ENCODE measurements around the gene TUBAL3.
"Not testable (repeated sequence)": the region's sequence is repeated elsewhere in the genome, so short reads cannot be mapped to it uniquely, and the experiment has no call there.

The TUBAL3 gene

GRCh38 chr10:5424751-5425150 lies 20.1 kb upstream of the TUBAL3 start:
- no peak for DNase-seq

- no peak for DNase-seq
These were observed 19.1 kb upstream of the TUBAL3 start for GRCh38 chr10:5423771-5424170.

GRCh38 chr10:5419466-5420094 lies 15.0 kb upstream of the TUBAL3 start:
- DNase-seq: no peak

DNA sequence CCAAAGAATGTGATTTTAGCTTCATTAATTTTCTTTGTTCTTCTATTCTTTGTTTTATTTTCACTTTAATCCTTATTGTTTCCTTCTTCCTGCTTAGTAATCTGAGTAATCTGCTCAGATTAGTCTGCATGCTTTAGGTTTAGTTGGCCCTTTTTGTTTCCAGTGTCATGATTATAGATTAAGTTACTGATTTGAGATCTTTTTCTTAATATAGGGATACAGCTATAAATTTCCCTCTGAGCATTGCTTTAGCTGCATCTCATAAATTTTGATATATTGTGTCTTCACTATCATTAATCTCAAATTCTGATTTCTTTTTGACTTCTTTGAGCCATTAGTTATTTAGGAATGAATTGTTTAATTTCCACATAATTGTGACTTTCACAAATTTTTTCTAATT lies 14.0 kb upstream of the TUBAL3 start:
- DNase-seq: no peak

DNA sequence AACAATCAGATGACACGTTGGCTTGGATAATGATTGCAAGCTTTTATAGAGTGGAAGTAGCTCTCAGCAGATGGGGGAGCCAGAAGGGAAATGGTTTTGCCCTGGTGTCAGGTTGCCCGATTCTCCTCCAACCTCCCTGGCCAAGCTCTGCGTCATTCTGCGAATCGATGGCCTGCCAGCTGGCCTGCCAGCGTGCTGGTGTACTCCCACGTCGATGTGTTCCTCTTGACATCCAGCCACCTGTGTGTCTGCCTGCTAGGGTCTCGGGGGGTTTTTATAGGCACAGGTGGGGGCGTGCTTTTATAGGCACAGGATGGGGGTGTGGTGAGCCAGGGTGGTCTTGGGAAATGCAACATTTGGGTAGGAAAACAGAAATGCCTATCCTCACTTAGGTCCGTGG lies 12.4 kb upstream of the TUBAL3 start:
- DNase-seq: no peak

GRCh38 chr10:5413012-5413938 lies 8.6 kb upstream of the TUBAL3 start:
- peak in 9 of 58 donors; percentile 12 to 46 (median 33) for DNase-seq

GRCh38 chr10:5412277-5412941 lies 7.8 kb upstream of the TUBAL3 start, which contains the start of gene NET1:
Gene NET1 (plus strand): TSS chr10:5412557. CDS start chr10:5412693, 136 bp downstream.
- peak; percentile 50 to 95 (median 89) for DNase-seq

DNA sequence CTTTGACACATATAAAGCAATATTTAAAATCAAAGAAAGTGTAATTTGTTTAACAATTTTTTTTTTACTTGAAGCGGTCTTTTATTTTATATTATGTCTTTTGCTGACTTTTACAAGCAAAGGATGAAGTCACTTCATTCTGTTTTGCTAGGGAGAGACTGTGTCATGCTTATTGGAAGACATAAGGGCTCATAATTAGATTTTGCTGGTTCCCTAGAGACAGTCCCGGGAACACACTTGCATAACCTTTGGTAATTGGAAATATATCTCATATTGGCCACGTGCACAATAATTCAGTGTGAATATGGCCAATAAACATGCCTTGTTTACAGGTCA lies 7.3 kb upstream of the TUBAL3 start:
- DNase-seq: no peak

GRCh38 chr10:5410787-5411186 lies 6.2 kb upstream of the TUBAL3 start:
- not testable (repeated sequence) for DNase-seq

DNA sequence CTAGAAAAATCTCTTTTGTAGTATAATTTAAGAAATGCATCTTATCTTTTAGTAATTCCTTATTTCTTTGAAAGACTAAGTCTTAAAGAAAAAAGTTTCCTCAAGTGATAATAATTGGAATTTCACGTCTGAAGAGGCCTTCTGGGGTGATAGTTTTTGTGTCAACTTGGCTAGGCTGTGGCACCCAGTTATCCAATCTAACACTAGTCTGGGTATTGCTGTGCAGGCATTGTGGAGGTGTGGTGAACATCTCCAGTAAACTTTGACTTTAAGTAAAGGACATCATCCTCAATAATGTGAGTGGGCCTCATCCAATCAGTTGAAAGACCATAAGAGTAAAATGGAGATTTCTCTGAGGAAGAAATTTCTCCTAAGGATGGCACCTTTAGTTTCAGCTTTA lies 2.3 kb upstream of the TUBAL3 start:
- no peak for DNase-seq

GRCh38 chr10:5402798-5403197 lies 1.8 kb downstream of the TUBAL3 start:
- DNase-seq: no peak

DNA sequence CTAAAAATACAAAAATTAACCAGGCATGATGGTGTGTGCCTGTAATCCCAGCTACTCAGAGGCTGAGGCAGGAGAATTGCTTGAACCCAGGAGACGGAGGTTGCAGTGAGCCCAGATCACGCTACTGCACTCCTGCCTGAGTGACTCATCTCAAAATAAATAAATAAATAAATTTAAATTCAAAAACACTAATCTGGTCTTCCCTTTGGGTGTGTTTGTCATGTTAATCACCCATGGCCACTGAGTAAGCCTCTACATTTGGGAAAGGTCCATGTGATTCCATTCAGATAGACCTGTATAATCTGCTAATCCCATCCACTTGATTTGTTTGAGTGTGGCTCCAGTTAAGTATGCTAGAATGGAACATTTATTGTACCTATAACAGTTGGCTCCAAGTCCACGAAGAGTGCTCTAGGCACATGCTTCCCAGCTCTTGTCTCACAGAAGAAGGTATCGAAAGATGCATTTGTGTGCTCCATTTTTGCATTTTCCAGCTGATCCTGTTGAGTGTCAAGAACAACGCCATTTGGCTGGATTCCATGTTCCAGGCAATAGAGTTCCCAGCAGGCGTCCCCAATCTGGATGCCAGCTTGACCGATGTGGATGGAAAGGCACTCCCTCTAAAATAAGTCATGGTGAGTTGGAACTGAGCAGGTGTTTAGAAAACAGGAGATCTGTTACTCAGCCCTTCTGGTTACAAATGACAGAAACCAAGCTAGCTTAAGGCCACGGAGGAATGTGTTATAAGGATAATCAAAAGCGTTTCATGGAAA lies 4.0 kb downstream of the TUBAL3 start:
- no peak for DNase-seq

GRCh38 chr10:5399332-5399731 lies 5.3 kb downstream of the TUBAL3 start:
- no peak for DNase-seq

- DNase-seq: peak in 48 of 58 donors; percentile 7 to 87 (median 37)
These were observed 7.9 kb downstream of the TUBAL3 start for GRCh38 chr10:5396556-5397300.

DNA sequence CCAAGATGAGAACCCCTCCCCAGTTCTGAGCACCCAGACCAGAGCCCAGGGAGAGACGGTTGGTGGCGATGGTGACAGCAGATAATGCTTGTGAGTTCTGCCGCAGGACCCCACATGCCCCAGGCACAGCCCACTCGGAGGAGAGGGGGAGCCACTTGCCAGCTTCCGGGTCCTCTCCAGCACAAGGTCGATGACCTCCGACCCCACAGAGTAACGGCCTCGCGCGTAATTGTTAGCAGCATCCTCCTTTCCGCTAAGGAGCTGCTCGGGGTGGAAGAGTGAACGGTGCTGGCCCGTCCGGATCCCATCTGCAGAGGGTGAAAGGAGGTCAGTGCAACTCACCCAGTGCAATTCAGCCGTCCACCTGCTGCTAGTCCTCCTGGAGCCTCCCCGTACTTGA lies 9.5 kb downstream of the TUBAL3 start:
- DNase-seq: no peak

GRCh38 chr10:5393529-5393928 lies 11.1 kb downstream of the TUBAL3 start:
- no peak for DNase-seq

- peak in 5 of 58 donors; percentile 4 to 33 (median 17) for DNase-seq
These were observed 12.8 kb downstream of the TUBAL3 start for GRCh38 chr10:5391790-5392189.

DNA sequence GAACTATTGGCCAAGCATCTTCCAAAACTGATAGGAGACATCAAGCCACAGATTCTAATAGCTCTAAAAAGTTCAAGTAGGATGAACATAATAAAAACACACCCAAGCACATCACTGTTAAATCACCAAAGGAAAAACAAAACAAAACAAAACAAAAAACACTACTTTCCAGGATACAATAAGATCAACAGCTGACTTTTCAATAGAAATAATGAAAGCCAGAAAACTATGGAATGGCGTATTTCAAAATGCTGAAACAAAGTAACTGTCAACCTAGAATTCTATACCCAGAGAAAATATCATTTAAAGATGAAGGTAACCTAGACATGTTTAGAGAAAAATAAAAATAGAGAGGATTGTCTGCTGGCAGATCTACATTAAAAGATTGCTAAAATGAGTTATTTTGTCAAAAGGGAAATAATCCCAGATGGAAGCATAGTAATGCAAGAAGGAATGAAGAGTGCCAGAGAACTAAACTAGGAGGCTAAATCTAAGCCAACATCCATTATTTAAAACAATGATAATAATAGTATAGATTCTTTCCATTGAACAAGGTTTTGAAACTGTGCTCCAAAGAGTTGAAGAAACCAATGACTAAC lies 13.9 kb downstream of the TUBAL3 start:
- DNase-seq: no peak

DNA sequence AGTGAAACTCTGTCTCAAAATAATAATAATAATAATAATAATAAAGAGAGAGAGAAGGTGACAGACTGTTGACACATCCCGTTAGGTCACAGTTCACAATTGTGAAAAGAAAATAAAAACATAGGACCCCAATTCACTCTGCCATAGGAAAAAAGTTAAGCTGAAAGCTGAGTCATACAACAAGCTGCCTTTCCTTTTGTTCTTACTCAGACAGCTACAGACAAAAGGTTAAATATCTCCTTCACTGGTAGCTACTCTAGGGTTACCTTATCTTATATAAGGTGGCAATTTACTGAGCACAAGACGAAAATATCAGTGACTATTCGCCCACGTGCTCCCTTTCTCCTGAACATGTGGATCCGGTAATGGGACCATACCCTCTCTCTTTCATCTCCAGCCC lies 17.5 kb downstream of the TUBAL3 start:
- DNase-seq: no peak

DNA sequence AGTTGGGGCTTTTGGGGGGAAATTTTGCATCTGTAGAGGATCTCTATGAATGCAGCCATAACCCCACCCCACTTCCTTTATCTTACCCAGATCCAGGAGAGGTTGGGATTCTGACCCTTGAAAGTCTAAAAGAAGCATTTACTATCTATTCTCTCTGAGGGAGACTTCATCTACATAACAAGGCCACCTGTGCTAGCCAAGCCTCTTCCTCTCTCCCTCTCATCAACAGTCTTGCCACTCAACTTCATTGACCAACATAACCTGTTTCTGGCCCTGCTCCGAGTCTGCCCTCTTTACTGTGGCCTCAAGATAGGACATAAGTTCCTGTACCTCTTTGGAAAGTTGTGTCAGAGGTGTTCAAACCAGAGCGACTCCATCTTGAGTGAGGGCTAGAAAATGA lies 19.4 kb downstream of the TUBAL3 start:
- no peak for DNase-seq

Measured in anterior cingulate cortex (tissue), 58 donors.